Heart left ventricle (tissue), 16 donors: ENCODE results near the gene SCN11A. TPM values are rescaled to one million over a fixed set of nuclear protein-coding genes. Genes with fewer than 3 reads are reported as not detected.
A peak's percentile ranks its signal among the peaks of the same experiment; 100 is the strongest.

Source experiments
- ATAC-seq, 4 donors: fragments of 200-7000 bp; cut with Tn5 transposase; one replicate each; pipeline ENCODE4 v1.9.1; 2020 to 2022; ENCODE audit warnings: moderate library complexity in 4 of 4, mild to moderate bottlenecking in 3 of 4, moderate number of reproducible peaks in 1 of 4
- DNase-seq, 5 donors: peaks; one replicate each; pipeline ENCODE4 v3.0.0-alpha.2; 2020
- H3K27ac ChIP-seq, 12 donors: fragments of 200-600 bp; sonication (generic) in 4 of 12; one replicate each; pipeline versions ENCODE4 v1.5.0 to v1.8.0; 2016 to 2022; ENCODE audit warnings: mild to moderate bottlenecking in 2 of 12
- H3K27me3 ChIP-seq, 9 donors: fragments of 200-600 bp; sonication (generic) in 2 of 9; one replicate each; pipeline versions ENCODE4 v1.5.1 to v1.8.0; 2016 to 2022; ENCODE audit warnings: mild to moderate bottlenecking in 3 of 9
- H3K36me3 ChIP-seq, 9 donors: fragments of 200-600 bp; sonication (generic) in 2 of 9; one replicate each; pipeline versions ENCODE4 v1.5.0 to v1.8.0; 2018 to 2022; ENCODE audit warnings: mild to moderate bottlenecking in 2 of 9
- H3K4me1 ChIP-seq, 12 donors: fragments of 200-600 bp; sonication (generic) in 4 of 12; one replicate each; pipeline versions ENCODE4 v1.5.0 to v1.8.0; 2016 to 2022; ENCODE audit warnings: mild to moderate bottlenecking in 3 of 12
- H3K4me3 ChIP-seq, 12 donors: fragments of 200-600 bp; sonication (generic) in 4 of 12; one replicate each; pipeline versions ENCODE4 v1.5.0 to v1.8.0; 2017 to 2022; ENCODE audit warnings: mild to moderate bottlenecking in 9 of 12, moderate library complexity in 4 of 12
- H3K9me3 ChIP-seq, 12 donors: fragments of 200-600 bp; sonication (generic) in 4 of 12; one replicate each; pipeline versions ENCODE4 v1.5.0 to v1.8.0; 2016 to 2022; ENCODE audit warnings: mild to moderate bottlenecking in 1 of 12
- CTCF ChIP-seq, 12 donors: fragments of 200-600 bp; sonication (generic) in 4 of 12; IDR thresholded peaks; one replicate each; pipeline versions ENCODE4 v1.5.0 to v1.8.0; 2018 to 2022; ENCODE audit warnings: antibody characterized with exemption in 12 of 12, mild to moderate bottlenecking in 5 of 12
- POLR2A ChIP-seq, 2 donors: fragments of 450-650 bp; IDR thresholded peaks; one replicate each; pipeline ENCODE4 v1.6.1; 2017; ENCODE audit warnings: antibody characterized with exemption in 2 of 2, mild to moderate bottlenecking in 2 of 2, moderate library complexity in 2 of 2
- WGBS, 4 donors: extraction: QIAGEN DNeasy Blood & Tissue Kit in 2 of 4; methylation state at CpG; one replicate each; pipeline versions ENCODE4 v1.1.5 to v1.1.7; 2013 to 2018; 5-methylcytosine and 5-hydroxymethylcytosine counted together
- intact Hi-C, 10 donors: fragments of 100-400 bp; cut with DNase I; formaldehyde crosslinking; loops; one replicate each; pipeline versions ENCODE4 v1.11.1 to v1.14.2; 2022
- polyA plus RNA-seq, 2 donors: library from polyadenylated mRNA; stranded (reverse); fragments of 200-250 nt; gene quantifications; one replicate each; pipeline ENCODE4 v1.2.3, GENCODE V29; 2013
- total RNA-seq, 9 donors: library from RNA; depleted of rRNA in 2 of 9; stranded (reverse); fragments of >200 nt in 2 of 9; fragmentation: NEBNext Ultra II Directional in 3 of 9; extraction: Animal tissue kit (Norgen Biotek cat#: 25700) in 3 of 9; gene quantifications; one replicate each; pipeline versions ENCODE4 v1.1.0 to v1.2.4, GENCODE V29; 2016 to 2023
- donor health status: ischemic (EF 13 %, LVEDD 7.1; RV severe dilation, severe dysfunction).
- donor health status: healthy with polysubstance abuse.
- donor health status: DM: no; HTN: yes; CAD: no.
- donor health status: DM: no; HTN: no; CAD: no.
- donor health status: ischemic (EF 25% LVEDD 6.9; RV normal size, moderate dysfunction).
- donor health status: ischemic (EF 25% LVEDD 5.7; RV mildly dilated, moderate dysfunction).
- donor health status: healthy.
- donor health status: DM: yes; HTN: yes; CAD: no.
- donor health status: ischemic (EF 35%, LVEDD 5.7; RV mildly dilated, moderate dysfunction).
- donor health status: nonischemic (EF 11% LVEDD 7.7; RV severe dilation, severe dysfunction).
- donor health status: DM: yes; HTN: yes; CAD: no.
- donor health status: PGD.
- donor health status: ischemic (EF 29% LVEDD 5.4; RV normal size, mild dysfunction).
- donor health status: nonischemic (EF 23%, LVEDD 6.1; RV moderate dilation, normal function).

The SCN11A gene
- total and polyA plus RNA-seq, 11 donors = 0.03 to 0.13 (median 0.08) TPM; not detected in 4

DNA sequence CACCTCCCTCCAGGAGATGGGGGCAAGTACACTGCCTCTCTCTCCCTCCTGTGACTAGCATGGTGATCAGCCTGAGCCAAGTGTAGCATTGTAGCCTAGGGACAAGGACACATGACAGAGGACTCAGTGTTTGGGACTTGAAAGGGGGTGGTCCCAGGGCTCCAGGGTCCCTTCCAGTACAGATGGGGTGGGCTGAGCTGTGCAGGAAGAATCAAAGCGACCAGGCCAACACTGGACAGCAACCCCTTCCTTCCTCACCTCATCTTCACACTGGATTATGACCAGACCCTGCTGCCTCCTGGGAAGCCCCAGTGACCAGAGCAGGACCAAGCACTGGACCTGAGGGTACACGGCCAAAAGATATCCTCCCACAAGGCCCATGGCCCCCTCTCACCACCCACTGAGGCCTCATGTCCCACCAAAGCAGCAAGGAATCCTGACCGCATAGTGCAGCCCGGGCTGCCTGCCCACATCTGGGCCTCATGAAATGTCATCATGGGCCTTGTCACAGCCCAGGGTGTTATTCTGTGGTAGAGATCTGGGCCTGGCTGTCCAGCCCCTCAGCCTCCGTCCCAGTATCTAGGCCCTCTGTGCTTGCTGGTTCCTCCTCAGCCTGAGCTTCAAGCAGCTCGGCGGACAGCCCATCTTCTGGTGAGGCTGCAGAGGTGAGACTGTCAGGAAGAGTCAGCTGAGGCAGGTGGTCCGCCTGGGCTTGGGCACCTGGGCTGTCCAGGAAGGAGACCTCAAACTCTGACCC, 46.1 kb upstream of the SCN11A start:
- TF ChIP-seq POLR2A (IDR thresholded peaks at IDR 0.05) (no peak), CTCF (IDR thresholded peaks at IDR 0.05) (no peak)
- Histone ChIP-seq H3K36me3 (peaks cover 0 to 88% (median 81%) of the 10 kb centered on the region in 9 donors), H3K4me1 (peaks cover 0 to 25% (median 15%) of the 10 kb centered on the region in 12 donors), H3K9me3 (no peaks in the 10 kb centered on the region), H3K27ac (no peak overlapping the region), H3K27me3 (no peaks in the 10 kb centered on the region), H3K4me3 (no peak overlapping the region)
- DNase-seq = no peak
- peak in 3 of 4 donors; percentile 15 to 36 (median 35) for ATAC-seq
- WGBS, 4 donors = 71 to 84% (median 81%) methylated on average over 5 to 8 of the region's 8 CpGs
- intact Hi-C loops = no loop called here

DNA sequence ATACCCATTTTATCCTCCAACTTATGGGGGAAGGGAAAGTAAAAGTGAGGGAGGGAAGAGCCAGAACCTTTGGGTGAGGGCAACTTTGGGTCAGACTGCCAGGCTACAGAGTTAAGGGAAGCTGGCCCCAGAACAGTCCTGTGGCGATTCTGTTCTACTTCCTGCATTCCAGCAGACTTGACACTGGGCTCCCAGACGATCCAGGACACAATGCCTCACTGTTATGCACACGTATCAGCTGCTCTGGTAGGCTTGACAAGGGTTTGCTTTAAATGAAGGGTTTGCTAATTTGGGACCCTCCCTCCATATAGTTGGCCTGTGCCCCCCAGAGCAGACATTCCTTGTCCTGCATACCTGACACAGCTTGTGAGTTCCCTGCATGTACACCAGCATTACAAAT, 45.0 kb upstream of the SCN11A start:
- no peak overlapping the region for H3K4me3 ChIP-seq
- peak overlapping the region in 6 of 12 donors; percentile 3 to 43 (median 12) for H3K27ac ChIP-seq
- ATAC-seq (peak; percentile 43 to 81 (median 64)), DNase-seq (no peak)
- peaks cover 0 to 22% (median 15%) of the 10 kb centered on the region in 12 donors for H3K4me1 ChIP-seq
- no peaks in the 10 kb centered on the region for H3K9me3 ChIP-seq
- peaks cover 0 to 94% (median 91%) of the 10 kb centered on the region in 9 donors for H3K36me3 ChIP-seq
- TF ChIP-seq CTCF (IDR thresholded peaks at IDR 0.05) (no peak), POLR2A (IDR thresholded peaks at IDR 0.05) (no peak)
- intact Hi-C loops = no loop called here
- 8 to 14% (median 10%) methylated on average over 3 of the region's 3 CpGs for WGBS, 4 donors
- no peaks in the 10 kb centered on the region for H3K27me3 ChIP-seq

GRCh38 chr3:39095778-39096177, 44.0 kb upstream of the SCN11A start:
- H3K9me3 ChIP-seq = no peaks in the 10 kb centered on the region
- intact Hi-C loops = no loop called here
- DNase-seq (no peak), ATAC-seq (no peak)
- H3K27ac ChIP-seq = peak overlapping the region in 1 of 12 donors; percentile 12
- H3K4me1 ChIP-seq = peaks cover 0 to 18% (median 10%) of the 10 kb centered on the region in 12 donors
- TF ChIP-seq CTCF (IDR thresholded peaks at IDR 0.05) = no peak
- no peak for TF ChIP-seq POLR2A (IDR thresholded peaks at IDR 0.05)
- H3K36me3 ChIP-seq = peaks cover 0 to 100% (median 99%) of the 10 kb centered on the region in 9 donors
- H3K4me3 ChIP-seq = no peak overlapping the region
- H3K27me3 ChIP-seq = no peaks in the 10 kb centered on the region
- 53 to 64% (median 60%) methylated on average over 3 of the region's 3 CpGs for WGBS, 4 donors

DNA sequence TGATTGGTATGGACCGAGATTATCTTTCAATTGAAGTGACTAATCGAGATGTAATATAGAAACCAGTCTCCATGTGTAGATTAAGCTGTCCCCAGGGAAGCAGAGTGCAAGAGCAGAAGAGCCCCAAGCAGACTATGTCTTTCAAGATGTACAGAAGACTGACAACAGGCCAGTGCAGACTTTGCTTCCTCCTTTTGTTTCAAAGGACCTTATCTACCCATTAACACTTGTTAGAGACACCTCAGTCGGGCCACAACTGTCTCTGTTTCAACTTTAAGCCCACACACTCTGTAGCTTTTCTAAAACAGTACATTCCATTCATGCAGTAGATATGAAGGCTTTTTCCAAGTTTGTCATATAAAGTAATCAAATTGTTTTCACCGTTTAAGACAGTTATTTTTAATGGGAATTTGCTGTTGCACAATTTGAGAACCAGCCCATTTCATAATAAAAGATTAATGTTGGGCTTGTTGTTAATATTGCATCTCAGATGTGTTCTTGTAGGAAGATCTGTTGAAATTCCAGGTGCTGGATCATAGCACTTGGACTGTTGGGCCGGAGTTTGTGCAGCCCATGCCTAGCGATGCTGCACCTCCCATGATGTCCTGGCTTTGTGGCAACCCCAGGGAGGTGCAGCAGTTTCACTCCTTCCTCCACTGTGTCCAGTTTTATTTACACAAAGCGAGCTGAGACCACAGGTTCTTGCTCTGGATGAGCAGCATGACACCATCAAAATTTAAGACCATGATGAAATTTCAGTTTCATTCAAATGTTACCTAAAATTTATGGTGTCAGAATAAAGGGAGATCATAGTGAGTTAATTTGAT, 43.3 kb upstream of the SCN11A start:
- Histone ChIP-seq H3K4me3 (no peak overlapping the region), H3K9me3 (no peaks in the 10 kb centered on the region), H3K36me3 (peaks cover 0 to 100% (median 99%) of the 10 kb centered on the region in 9 donors), H3K4me1 (peaks cover 0 to 18% (median 10%) of the 10 kb centered on the region in 12 donors), H3K27ac (no peak overlapping the region), H3K27me3 (no peaks in the 10 kb centered on the region)
- intact Hi-C loops = no loop called here
- TF ChIP-seq POLR2A (IDR thresholded peaks at IDR 0.05) = no peak
- no peak for TF ChIP-seq CTCF (IDR thresholded peaks at IDR 0.05)
- DNase-seq = no peak
- WGBS, 4 donors = 74 to 85% (median 81%) methylated on average over 7 of the region's 7 CpGs
- ATAC-seq = no peak
